ENCODE measurements around the gene CSMD2. TPM values are rescaled to one million over a fixed set of nuclear protein-coding genes. Genes with fewer than 3 reads are reported as not detected.

Gene CSMD2
- total RNA-seq, 1 donor from 2014 or later = 0.27 TPM

DNA sequence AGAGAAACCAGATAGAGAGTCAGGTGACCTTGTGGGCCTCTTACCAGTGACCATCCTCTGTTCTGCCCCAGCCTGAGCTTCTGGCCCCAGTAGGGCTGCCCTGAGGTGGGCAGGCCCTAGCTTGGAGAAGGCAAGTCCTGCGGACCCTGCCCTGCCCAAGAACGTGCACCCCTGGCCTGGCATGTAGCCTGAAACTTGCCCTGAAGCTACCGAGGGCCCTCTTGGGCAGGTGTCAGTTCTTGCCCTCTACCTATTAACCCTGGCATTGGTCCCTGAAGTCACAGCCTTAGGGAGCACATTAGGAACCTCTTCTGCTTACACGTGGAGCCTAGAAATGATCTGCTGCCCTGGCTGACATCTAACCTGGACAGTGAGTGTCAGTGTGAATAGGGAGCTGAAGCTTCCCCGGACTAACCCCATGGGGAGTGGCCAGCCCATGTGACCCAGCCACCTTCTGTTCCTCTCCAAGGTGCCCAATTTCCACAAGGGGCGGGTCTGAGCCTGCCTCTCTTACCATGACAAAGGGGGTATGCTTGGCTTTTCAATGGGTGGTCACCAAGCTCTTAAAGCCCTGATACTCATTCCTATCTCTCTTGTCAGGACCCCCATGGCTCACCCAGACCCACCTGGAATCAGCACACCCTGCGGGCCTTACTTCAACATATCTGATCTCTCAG lies 529.6 kb downstream of the CSMD2 start:
- Mint-ChIP-seq H3K9me3 (ENCODE audit: unreplicated experiment) (peaks cover 2% of the 10 kb centered on the region), H3K27ac (ENCODE audit: unreplicated experiment) (no peak overlapping the region), H3K4me1 (ENCODE audit: low read depth, unreplicated experiment) (no peaks in the 10 kb centered on the region), H3K4me3 (ENCODE audit: unreplicated experiment) (no peak overlapping the region), H3K27me3 (ENCODE audit: unreplicated experiment) (peaks cover 3% of the 10 kb centered on the region), H3K36me3 (ENCODE audit: unreplicated experiment) (no peaks in the 10 kb centered on the region)
- no peak for DNase-seq
- TF ChIP-seq, protein P1, sequence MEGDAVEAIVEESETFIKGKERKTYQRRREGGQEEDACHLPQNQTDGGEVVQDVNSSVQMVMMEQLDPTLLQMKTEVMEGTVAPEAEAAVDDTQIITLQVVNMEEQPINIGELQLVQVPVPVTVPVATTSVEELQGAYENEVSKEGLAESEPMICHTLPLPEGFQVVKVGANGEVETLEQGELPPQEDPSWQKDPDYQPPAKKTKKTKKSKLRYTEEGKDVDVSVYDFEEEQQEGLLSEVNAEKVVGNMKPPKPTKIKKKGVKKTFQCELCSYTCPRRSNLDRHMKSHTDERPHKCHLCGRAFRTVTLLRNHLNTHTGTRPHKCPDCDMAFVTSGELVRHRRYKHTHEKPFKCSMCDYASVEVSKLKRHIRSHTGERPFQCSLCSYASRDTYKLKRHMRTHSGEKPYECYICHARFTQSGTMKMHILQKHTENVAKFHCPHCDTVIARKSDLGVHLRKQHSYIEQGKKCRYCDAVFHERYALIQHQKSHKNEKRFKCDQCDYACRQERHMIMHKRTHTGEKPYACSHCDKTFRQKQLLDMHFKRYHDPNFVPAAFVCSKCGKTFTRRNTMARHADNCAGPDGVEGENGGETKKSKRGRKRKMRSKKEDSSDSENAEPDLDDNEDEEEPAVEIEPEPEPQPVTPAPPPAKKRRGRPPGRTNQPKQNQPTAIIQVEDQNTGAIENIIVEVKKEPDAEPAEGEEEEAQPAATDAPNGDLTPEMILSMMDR (IDR thresholded peaks at IDR 0.05; ENCODE audit: partially characterized antibody, unreplicated experiment) = no peak

DNA sequence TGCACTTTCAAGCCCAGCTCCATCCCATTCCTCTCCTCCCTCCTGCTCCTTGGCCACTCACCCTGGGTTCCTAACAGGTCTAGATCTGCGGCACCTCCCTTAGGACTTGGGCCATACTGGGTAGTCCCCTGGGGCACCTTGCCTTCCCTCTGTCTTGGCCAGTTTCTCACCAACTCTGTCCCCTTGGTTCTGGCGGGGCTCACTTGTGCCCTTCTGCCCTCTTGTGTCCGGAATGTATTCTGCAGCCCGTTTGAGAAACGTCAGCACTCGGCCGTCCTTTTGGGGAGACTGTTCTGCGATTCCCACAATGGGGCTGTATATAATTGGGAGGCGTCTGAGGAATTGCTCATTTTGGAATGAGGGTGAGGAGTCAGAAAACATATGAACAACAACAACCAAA lies 530.2 kb downstream of the CSMD2 start:
- H3K27ac Mint-ChIP-seq (ENCODE audit: unreplicated experiment) = no peak overlapping the region
- DNase-seq = peak; percentile 43
- peaks cover 2% of the 10 kb centered on the region for H3K9me3 Mint-ChIP-seq (ENCODE audit: unreplicated experiment)
- no peaks in the 10 kb centered on the region for H3K36me3 Mint-ChIP-seq (ENCODE audit: unreplicated experiment)
- TF ChIP-seq, protein P1 (IDR thresholded peaks at IDR 0.05; ENCODE audit: partially characterized antibody, unreplicated experiment) = peak; percentile 67
- H3K4me3 Mint-ChIP-seq (ENCODE audit: unreplicated experiment) = no peak overlapping the region
- peaks cover 3% of the 10 kb centered on the region for H3K27me3 Mint-ChIP-seq (ENCODE audit: unreplicated experiment)
- H3K4me1 Mint-ChIP-seq (ENCODE audit: low read depth, unreplicated experiment) = no peaks in the 10 kb centered on the region

DNA sequence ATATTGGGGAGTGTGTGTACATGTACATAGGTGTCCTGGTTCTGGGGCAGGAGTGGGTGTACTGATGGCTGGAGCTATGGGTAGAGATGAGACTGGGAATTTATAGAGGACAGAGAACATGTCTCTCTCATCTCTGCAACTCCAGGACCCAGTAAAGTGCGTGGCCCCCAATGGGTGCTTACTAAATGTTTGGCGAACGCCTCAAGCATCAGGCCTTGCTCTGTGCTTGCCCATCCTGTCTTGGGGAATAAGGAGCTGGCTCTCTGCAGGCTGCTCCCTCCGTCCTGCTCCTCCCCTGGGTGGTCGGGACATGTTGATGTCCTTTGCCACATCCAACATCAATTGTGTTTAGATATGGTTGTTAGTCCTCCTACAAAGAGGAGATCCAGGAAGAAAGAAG lies 530.9 kb downstream of the CSMD2 start:
- Mint-ChIP-seq H3K4me3 (ENCODE audit: unreplicated experiment) (no peak overlapping the region), H3K27me3 (ENCODE audit: unreplicated experiment) (peaks cover 3% of the 10 kb centered on the region), H3K4me1 (ENCODE audit: low read depth, unreplicated experiment) (no peaks in the 10 kb centered on the region)

DNA sequence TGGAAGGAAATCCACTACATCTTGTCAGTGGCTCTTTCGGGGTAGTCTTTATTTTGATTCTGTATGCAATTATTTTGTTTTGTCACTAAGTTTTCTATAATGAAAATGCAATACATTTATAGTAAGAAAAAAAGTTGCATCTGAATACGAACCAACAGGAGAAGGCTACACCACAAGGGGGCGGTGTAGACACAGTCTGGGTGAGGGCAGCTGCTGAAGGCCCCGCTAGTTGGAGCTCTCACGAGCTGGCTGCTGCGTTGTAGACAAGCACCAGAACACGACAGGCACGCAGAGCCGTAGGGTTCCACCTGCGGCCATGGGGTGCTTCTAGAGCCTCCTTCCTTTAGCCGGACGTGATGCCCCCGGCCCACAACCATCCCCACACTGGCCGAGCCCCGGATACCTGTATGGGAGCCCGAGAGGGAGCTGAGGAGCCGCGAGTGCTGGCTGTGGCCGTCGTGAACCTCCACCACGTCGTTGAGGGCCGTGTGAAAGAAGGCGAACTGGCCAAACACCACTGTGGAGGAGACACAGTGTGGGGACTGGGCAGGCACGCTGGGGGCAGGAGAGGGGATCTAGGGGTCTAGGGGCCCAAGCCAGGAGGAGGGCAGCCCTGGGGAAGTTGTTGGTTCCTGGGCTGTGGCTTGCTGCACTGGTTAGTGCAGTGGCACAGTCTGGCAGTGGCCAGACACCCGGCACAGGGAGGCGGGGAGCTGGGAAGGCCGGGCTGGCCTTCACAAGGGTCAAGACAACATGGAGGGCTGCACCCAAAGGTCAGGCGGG lies 531.8 kb downstream of the CSMD2 start:
- TF ChIP-seq, protein P1 (IDR thresholded peaks at IDR 0.05; ENCODE audit: partially characterized antibody, unreplicated experiment) = peak; percentile 93
- Mint-ChIP-seq H3K4me1 (ENCODE audit: low read depth, unreplicated experiment) (no peaks in the 10 kb centered on the region), H3K27ac (ENCODE audit: unreplicated experiment) (no peak overlapping the region), H3K27me3 (ENCODE audit: unreplicated experiment) (peaks cover 3% of the 10 kb centered on the region), H3K4me3 (ENCODE audit: unreplicated experiment) (no peak overlapping the region), H3K36me3 (ENCODE audit: unreplicated experiment) (no peaks in the 10 kb centered on the region), H3K9me3 (ENCODE audit: unreplicated experiment) (peaks cover 2% of the 10 kb centered on the region)
- peak; percentile 96 for DNase-seq

More for the DNA sequence above, 530.9 kb downstream of the CSMD2 start:
- TF ChIP-seq, protein P1 (IDR thresholded peaks at IDR 0.05; ENCODE audit: partially characterized antibody, unreplicated experiment) = no peak
- no peak overlapping the region for H3K27ac Mint-ChIP-seq (ENCODE audit: unreplicated experiment)
- H3K9me3 Mint-ChIP-seq (ENCODE audit: unreplicated experiment) = peaks cover 2% of the 10 kb centered on the region
- DNase-seq = no peak
- no peaks in the 10 kb centered on the region for H3K36me3 Mint-ChIP-seq (ENCODE audit: unreplicated experiment)

DNA sequence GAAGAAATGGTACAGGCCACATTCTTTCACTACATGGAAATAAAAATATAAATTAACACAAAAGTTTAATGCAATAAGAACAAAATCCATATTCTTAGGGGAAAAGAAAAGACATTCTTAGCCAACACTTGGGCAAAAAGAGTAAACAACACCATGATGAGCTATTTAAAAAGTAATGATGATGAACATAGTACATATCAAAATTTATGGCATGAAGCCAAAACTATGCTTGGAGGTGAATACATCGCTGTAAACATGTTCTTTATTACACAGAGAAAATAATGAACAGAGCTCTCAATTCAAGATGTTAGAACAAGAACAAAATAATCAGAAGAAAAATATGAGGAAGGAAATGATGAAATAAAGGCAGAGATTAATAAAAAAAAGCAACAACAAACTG lies 534.3 kb downstream of the CSMD2 start:
- peaks cover 3% of the 10 kb centered on the region for H3K27me3 Mint-ChIP-seq (ENCODE audit: unreplicated experiment)
- no peak overlapping the region for H3K4me3 Mint-ChIP-seq (ENCODE audit: unreplicated experiment)
- TF ChIP-seq, protein P1 (IDR thresholded peaks at IDR 0.05; ENCODE audit: partially characterized antibody, unreplicated experiment) = no peak
- no peak for DNase-seq
- H3K36me3 Mint-ChIP-seq (ENCODE audit: unreplicated experiment) = no peaks in the 10 kb centered on the region
- peaks cover 2% of the 10 kb centered on the region for H3K9me3 Mint-ChIP-seq (ENCODE audit: unreplicated experiment)
- H3K4me1 Mint-ChIP-seq (ENCODE audit: low read depth, unreplicated experiment) = peaks cover 8% of the 10 kb centered on the region
- H3K27ac Mint-ChIP-seq (ENCODE audit: unreplicated experiment) = no peak overlapping the region

Data from glutamatergic neuron (in vitro differentiated cells).